Neuronal stem cell (in vitro differentiated cells): ENCODE results near the gene EIF2B2.
A peak's percentile ranks its signal among the peaks of the same experiment; 100 is the strongest.

ENCODE experiments used
- DNase-seq: peaks from one replicate; pipeline ENCODE4 v3.0.0-alpha.2; 2013; ENCODE audit warnings: low spot score
- H2AFZ ChIP-seq: one replicate; pipeline ENCODE4 v1.6.1; 2013; ENCODE audit warnings: mild to moderate bottlenecking, low read length, inconsistent platforms
- H2AK5ac ChIP-seq: 2 replicates; pipeline ENCODE4 v1.6.1; 2013; ENCODE audit warnings: low read depth, mild to moderate bottlenecking, inconsistent platforms, low read length, moderate library complexity, mixed read lengths
- H2BK120ac ChIP-seq: 2 replicates; pipeline ENCODE4 v1.6.1; 2013; ENCODE audit warnings: low read depth, mild to moderate bottlenecking, inconsistent platforms, low read length, moderate library complexity, mixed read lengths
- H2BK12ac ChIP-seq: one replicate; pipeline ENCODE4 v1.6.1; 2013; ENCODE audit warnings: low read length, inconsistent platforms
- H2BK15ac ChIP-seq: 2 replicates; pipeline ENCODE4 v1.6.1; 2013; ENCODE audit warnings: mild to moderate bottlenecking, low read length, inconsistent platforms, mixed read lengths
- H2BK5ac ChIP-seq: one replicate; pipeline ENCODE4 v1.6.1; 2013; ENCODE audit warnings: inconsistent platforms, mild to moderate bottlenecking, low read length, moderate library complexity
- H3K14ac ChIP-seq: one replicate; pipeline ENCODE4 v1.6.1; 2013; ENCODE audit warnings: low read length, inconsistent platforms
- H3K18ac ChIP-seq: 2 replicates; pipeline ENCODE4 v1.6.1; 2013; ENCODE audit warnings: low read length, inconsistent platforms
- H3K23ac ChIP-seq: 2 replicates; pipeline ENCODE4 v1.6.1; 2013; ENCODE audit warnings: low read depth, mild to moderate bottlenecking, mixed read lengths, low read length, inconsistent platforms; ENCODE audit not compliant: poor library complexity
- H3K27ac ChIP-seq: replicated peaks from 3 replicates; pipeline ENCODE4 v1.5.1; 2013; ENCODE audit warnings: low read length, inconsistent platforms
- H3K27me3 ChIP-seq, 3 experiments: 2 replicates each; pipeline ENCODE4 v1.6.1; 2013; ENCODE audit warnings: low read length in 3 of 3, mild to moderate bottlenecking in 2 of 3, inconsistent platforms in 1 of 3, low read depth in 1 of 3, mixed read lengths in 1 of 3, moderate library complexity in 1 of 3; ENCODE audit not compliant: control insufficient read depth in 3 of 3, insufficient read depth in 3 of 3
- H3K36me3 ChIP-seq, 2 donors: replicated peaks in 1 of 2; 2 replicates each; pipeline ENCODE4 v1.6.1; 2013; ENCODE audit warnings: low read length in 2 of 2; ENCODE audit not compliant: control insufficient read depth in 2 of 2, insufficient read depth in 2 of 2
- H3K4ac ChIP-seq: 2 replicates; pipeline ENCODE4 v1.6.1; 2013; ENCODE audit warnings: inconsistent platforms, mild to moderate bottlenecking, low read length, moderate library complexity
- H3K4me1 ChIP-seq, 2 donors: 1 replicate in 1 of 2; 2 replicates in 1 of 2; pipeline ENCODE4 v1.6.1; 2013; ENCODE audit warnings: low read length in 2 of 2, low read depth in 1 of 2; ENCODE audit not compliant: control insufficient read depth in 2 of 2, insufficient read depth in 1 of 2
- H3K4me2 ChIP-seq: one replicate; pipeline ENCODE4 v1.6.1; 2013; ENCODE audit warnings: mild to moderate bottlenecking, low read length, inconsistent platforms; ENCODE audit not compliant: insufficient read depth, poor library complexity, severe bottlenecking
- H3K4me3 ChIP-seq, 2 donors: 2 replicates each; pipeline ENCODE4 v1.5.1; 2013; ENCODE audit warnings: low read length in 2 of 2, mild to moderate bottlenecking in 2 of 2, inconsistent platforms in 1 of 2, moderate library complexity in 1 of 2
- H3K79me1 ChIP-seq: one replicate; pipeline ENCODE4 v1.6.1; 2013; ENCODE audit warnings: low read depth, mild to moderate bottlenecking, inconsistent platforms, low read length, moderate library complexity
- H3K9ac ChIP-seq: one replicate; pipeline ENCODE4 v1.6.1; 2013; ENCODE audit warnings: mild to moderate bottlenecking, low read depth, low read length, inconsistent platforms; ENCODE audit not compliant: poor library complexity
- H3K9me3 ChIP-seq, 2 donors: replicated peaks in 1 of 2; 2 replicates each; pipeline versions ENCODE3 to v1.6.1; 2013; ENCODE audit warnings: low read length in 2 of 2, mild to moderate bottlenecking in 2 of 2, inconsistent platforms in 1 of 2, low read depth in 1 of 2, mixed read lengths in 1 of 2, moderate library complexity in 1 of 2; ENCODE audit not compliant: control insufficient read depth in 2 of 2, insufficient read depth in 1 of 2
- H4K8ac ChIP-seq: one replicate; pipeline ENCODE4 v1.6.1; 2013; ENCODE audit warnings: low read depth, mild to moderate bottlenecking, inconsistent platforms, low read length, moderate library complexity
- H4K91ac ChIP-seq: one replicate; pipeline ENCODE4 v1.6.1; 2013; ENCODE audit warnings: low read length, low read depth, mild to moderate bottlenecking, inconsistent platforms; ENCODE audit not compliant: poor library complexity
- WGBS, 2 donors: extraction: QIAGEN DNeasy Blood & Tissue Kit; methylation state at CpG; one replicate each; pipeline ENCODE4 v1.1.7; 2013; ENCODE audit warnings: missing lambda C conversion rate in 2 of 2, mixed read lengths in 1 of 2; ENCODE audit not compliant: insufficient read length in 2 of 2, insufficient replicate concordance in 1 of 2; ENCODE audit errors: extremely low coverage in 2 of 2; 5-methylcytosine and 5-hydroxymethylcytosine counted together

Gene EIF2B2

GRCh38 chr14:75003250-75004027, 718 bp downstream of the EIF2B2 start:
- Histone ChIP-seq H3K18ac (peak overlapping the region; percentile 95), H4K8ac (no peak overlapping the region), H2BK12ac (no peak overlapping the region), H3K27me3 (no peaks in the 10 kb centered on the region), H3K36me3 (peaks cover 15 to 45% of the 10 kb centered on the region in 2 donors), H2AFZ (peak overlapping the region; percentile 83), H3K27ac (no peak overlapping the region), H3K9me3 (peaks cover 0 to 2% of the 10 kb centered on the region in 2 donors), H4K91ac (no peak overlapping the region), H3K14ac (no peak overlapping the region), H3K9ac (peak overlapping the region; percentile 91), H3K4me1 (peaks cover 4 to 6% of the 10 kb centered on the region in 2 donors), H2BK15ac (no peak overlapping the region), H3K4me2 (peak overlapping the region; percentile 80), H2BK5ac (no peak overlapping the region), H2AK5ac (no peak overlapping the region), H2BK120ac (no peak overlapping the region), H3K23ac (peak overlapping the region; percentile 59), H3K4ac (no peak overlapping the region), H3K79me1 (peaks cover 8% of the 10 kb centered on the region), H3K4me3 (peak overlapping the region; percentile 84 to 93)
- no peak for DNase-seq
- no CpG with 5 or more reads among the region's 18 CpGs for WGBS, 2 donors

DNA sequence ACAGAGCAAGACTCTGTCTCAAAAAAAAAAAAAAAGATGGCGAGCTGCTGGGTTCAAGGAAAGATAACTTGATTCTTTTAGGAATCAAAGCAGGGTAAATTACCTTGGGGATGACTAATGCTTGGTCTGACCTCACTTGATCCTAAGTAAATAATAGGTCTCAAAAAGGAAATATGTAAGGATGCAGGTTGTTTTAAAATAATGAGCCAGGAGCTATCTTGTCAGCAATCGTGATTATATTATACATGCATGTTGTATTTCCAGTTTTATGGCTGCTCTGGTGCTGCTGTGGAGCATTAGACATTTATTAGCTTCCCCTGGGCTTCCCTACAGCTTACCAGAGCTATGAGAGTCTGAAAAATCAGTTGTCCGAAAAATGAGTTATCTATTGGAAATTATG, 2.6 kb downstream of the EIF2B2 start:
- H3K9ac ChIP-seq, result no peak overlapping the region
- no peak for DNase-seq
- H2AFZ ChIP-seq, result no peak overlapping the region
- no peaks in the 10 kb centered on the region for H3K27me3 ChIP-seq
- no peak overlapping the region for H3K4me3 ChIP-seq
- H3K4ac ChIP-seq, result no peak overlapping the region
- H3K9me3 ChIP-seq, result peaks cover 0 to 2% of the 10 kb centered on the region in 2 donors
- peaks cover 8% of the 10 kb centered on the region for H3K79me1 ChIP-seq
- no peak overlapping the region for H2AK5ac ChIP-seq
- H3K36me3 ChIP-seq, result peaks cover 23 to 64% of the 10 kb centered on the region in 2 donors
- H2BK12ac ChIP-seq, result no peak overlapping the region
- no peak overlapping the region for H4K8ac ChIP-seq
- no peak overlapping the region for H3K4me2 ChIP-seq
- no peak overlapping the region for H3K18ac ChIP-seq
- no peak overlapping the region for H2BK15ac ChIP-seq
- H4K91ac ChIP-seq, result no peak overlapping the region
- no peak overlapping the region for H2BK5ac ChIP-seq
- no peak overlapping the region for H3K23ac ChIP-seq
- H3K27ac ChIP-seq, result no peak overlapping the region
- peaks cover 4 to 6% of the 10 kb centered on the region in 2 donors for H3K4me1 ChIP-seq
- H3K14ac ChIP-seq, result no peak overlapping the region
- WGBS, 2 donors, result no CpG with 5 or more reads among the region's 3 CpGs
- H2BK120ac ChIP-seq, result no peak overlapping the region

DNA sequence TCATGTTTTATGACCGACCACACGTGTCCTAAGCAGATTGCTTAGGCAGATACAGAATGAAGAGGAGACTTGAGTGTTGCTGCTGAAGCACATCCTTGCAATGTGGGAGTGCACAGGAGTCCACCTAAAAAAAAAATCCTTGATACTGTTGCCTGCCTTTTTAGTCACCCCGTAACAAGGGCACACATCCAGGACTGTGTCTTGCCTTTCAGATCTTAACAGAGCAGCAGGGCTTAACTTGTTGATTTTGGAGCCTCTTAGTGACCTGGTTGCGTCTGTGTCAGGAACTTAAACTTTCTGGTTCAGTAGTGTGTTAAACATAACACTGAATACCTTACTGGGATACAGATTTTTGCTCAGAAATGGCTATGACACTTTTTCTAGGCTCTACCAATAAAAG, 6.5 kb downstream of the EIF2B2 start:
- no peak overlapping the region for H2BK120ac ChIP-seq
- H2AFZ ChIP-seq, result no peak overlapping the region
- no peak for DNase-seq
- H3K36me3 ChIP-seq, result peaks cover 30 to 96% of the 10 kb centered on the region in 2 donors
- H3K27me3 ChIP-seq, result no peaks in the 10 kb centered on the region
- H4K91ac ChIP-seq, result no peak overlapping the region
- H3K9ac ChIP-seq, result no peak overlapping the region
- WGBS, 2 donors, result no CpG with 5 or more reads among the region's 4 CpGs
- H3K4ac ChIP-seq, result no peak overlapping the region
- no peaks in the 10 kb centered on the region for H3K79me1 ChIP-seq
- no peak overlapping the region for H3K18ac ChIP-seq
- H3K4me1 ChIP-seq, result peaks cover 0 to 3% of the 10 kb centered on the region in 2 donors
- peaks cover 0 to 2% of the 10 kb centered on the region in 2 donors for H3K9me3 ChIP-seq
- H2AK5ac ChIP-seq, result no peak overlapping the region
- H2BK15ac ChIP-seq, result no peak overlapping the region
- H3K4me2 ChIP-seq, result no peak overlapping the region
- no peak overlapping the region for H2BK12ac ChIP-seq
- H4K8ac ChIP-seq, result no peak overlapping the region
- no peak overlapping the region for H3K4me3 ChIP-seq
- no peak overlapping the region for H3K23ac ChIP-seq
- H2BK5ac ChIP-seq, result no peak overlapping the region
- H3K27ac ChIP-seq, result no peak overlapping the region
- H3K14ac ChIP-seq, result no peak overlapping the region

DNA sequence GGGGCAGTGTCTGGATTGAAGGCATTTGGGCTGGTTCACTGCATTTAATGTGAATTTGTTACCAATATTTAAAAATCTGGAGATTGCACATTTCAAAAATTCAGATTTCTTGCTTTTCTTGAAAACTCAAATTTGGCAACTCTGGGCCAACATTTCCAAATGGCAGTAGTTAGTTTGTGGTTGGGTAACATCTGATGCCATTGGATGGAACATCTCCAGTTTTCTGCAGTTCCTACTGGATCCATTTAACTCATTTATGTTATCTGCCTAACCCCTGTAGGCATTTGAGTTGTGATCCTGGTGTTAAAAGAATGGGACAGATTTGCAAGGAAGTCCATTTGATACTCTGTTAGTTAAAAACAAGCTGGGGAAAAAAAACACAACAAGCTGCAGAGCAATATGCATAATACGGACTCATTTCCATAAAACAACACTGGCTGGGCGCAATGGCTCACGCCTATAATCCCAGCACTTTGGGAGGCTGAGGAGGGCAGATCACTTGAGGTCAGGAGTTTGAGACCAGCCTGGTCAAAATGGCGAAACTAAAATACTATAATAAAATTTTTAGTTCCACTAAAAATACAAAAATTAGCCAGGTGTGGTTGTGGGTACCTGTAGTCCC, 7.9 kb downstream of the EIF2B2 start:
- DNase-seq, result no peak
- Histone ChIP-seq H3K27ac (no peak overlapping the region), H4K8ac (no peak overlapping the region), H3K4ac (no peak overlapping the region), H3K79me1 (no peaks in the 10 kb centered on the region), H2BK15ac (no peak overlapping the region), H4K91ac (no peak overlapping the region), H2BK12ac (no peak overlapping the region), H2BK5ac (no peak overlapping the region), H3K36me3 (peaks cover 28 to 89% of the 10 kb centered on the region in 2 donors), H3K14ac (no peak overlapping the region), H3K4me1 (peaks cover 0 to 3% of the 10 kb centered on the region in 2 donors), H3K9me3 (peaks cover 0 to 2% of the 10 kb centered on the region in 2 donors), H2BK120ac (no peak overlapping the region), H3K18ac (no peak overlapping the region), H2AK5ac (no peak overlapping the region), H3K4me2 (no peak overlapping the region), H3K27me3 (no peaks in the 10 kb centered on the region), H3K9ac (no peak overlapping the region), H2AFZ (no peak overlapping the region), H3K4me3 (no peak overlapping the region), H3K23ac (no peak overlapping the region)
- no CpG with 5 or more reads among the region's 4 CpGs for WGBS, 2 donors
